ENCODE results near the gene PCDHGB3.

The PCDHGB3 gene

DNA sequence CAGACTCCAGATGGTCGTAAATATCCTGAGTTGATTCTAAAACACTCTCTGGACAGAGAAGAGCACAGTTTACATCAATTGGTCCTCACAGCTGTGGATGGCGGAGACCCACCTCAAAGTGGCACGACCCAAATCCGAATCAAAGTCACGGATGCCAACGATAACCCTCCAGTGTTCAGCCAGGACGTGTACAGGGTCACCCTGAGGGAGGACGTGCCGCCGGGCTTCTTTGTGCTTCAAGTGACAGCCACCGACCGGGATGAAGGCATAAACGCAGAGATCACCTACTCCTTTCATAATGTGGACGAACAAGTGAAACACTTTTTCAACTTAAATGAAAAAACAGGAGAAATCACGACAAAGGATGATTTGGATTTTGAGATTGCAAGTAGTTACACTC, 9.4 kb upstream of the PCDHGB3 start:
- TF ChIP-seq FOXP2 (optimal IDR thresholded peaks at IDR 0.05; ENCODE audit: borderline replicate concordance, extremely low read depth, extremely low read length, insufficient read depth): no peak
- TF ChIP-seq, protein P1, sequence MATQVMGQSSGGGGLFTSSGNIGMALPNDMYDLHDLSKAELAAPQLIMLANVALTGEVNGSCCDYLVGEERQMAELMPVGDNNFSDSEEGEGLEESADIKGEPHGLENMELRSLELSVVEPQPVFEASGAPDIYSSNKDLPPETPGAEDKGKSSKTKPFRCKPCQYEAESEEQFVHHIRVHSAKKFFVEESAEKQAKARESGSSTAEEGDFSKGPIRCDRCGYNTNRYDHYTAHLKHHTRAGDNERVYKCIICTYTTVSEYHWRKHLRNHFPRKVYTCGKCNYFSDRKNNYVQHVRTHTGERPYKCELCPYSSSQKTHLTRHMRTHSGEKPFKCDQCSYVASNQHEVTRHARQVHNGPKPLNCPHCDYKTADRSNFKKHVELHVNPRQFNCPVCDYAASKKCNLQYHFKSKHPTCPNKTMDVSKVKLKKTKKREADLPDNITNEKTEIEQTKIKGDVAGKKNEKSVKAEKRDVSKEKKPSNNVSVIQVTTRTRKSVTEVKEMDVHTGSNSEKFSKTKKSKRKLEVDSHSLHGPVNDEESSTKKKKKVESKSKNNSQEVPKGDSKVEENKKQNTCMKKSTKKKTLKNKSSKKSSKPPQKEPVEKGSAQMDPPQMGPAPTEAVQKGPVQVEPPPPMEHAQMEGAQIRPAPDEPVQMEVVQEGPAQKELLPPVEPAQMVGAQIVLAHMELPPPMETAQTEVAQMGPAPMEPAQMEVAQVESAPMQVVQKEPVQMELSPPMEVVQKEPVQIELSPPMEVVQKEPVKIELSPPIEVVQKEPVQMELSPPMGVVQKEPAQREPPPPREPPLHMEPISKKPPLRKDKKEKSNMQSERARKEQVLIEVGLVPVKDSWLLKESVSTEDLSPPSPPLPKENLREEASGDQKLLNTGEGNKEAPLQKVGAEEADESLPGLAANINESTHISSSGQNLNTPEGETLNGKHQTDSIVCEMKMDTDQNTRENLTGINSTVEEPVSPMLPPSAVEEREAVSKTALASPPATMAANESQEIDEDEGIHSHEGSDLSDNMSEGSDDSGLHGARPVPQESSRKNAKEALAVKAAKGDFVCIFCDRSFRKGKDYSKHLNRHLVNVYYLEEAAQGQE (IDR thresholded peaks at IDR 0.05; ENCODE audit: insufficient read depth in 1 of 2, low read depth in 2 of 2, low read length in 2 of 2): no peak
- TF ChIP-seq TAF1 (IDR thresholded peaks at IDR 0.05; ENCODE audit: borderline replicate concordance, insufficient read depth, low read length): no peak
- TF ChIP-seq SIN3A (IDR thresholded peaks at IDR 0.05; ENCODE audit: borderline replicate concordance, insufficient read depth, low read length): no peak
- no peak for TF ChIP-seq POLR2AphosphoS5 (IDR thresholded peaks at IDR 0.05; ENCODE audit: low read depth, low read length)

DNA sequence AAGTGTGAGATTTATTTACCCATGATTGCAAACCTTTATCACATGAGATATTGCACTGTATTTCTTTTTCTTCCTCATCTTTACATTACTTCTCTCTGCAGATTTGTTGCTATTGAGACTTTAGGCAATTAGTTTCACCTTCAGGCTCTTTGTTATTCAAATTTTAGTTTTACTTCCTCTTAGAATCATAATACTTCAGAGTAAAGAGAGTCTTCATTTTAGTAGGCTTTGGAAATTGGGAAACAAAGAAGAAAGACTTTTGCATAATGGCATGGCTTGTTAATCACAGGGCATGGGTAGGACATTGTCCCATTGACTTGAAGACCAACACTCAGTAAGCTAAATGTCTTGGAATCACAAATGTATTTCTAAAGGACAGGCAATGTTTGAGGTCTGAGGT, 7.3 kb upstream of the PCDHGB3 start:
- TF ChIP-seq FOXP2 (optimal IDR thresholded peaks at IDR 0.05; ENCODE audit: borderline replicate concordance, extremely low read depth, extremely low read length, insufficient read depth) (no peak), SIN3A (IDR thresholded peaks at IDR 0.05; ENCODE audit: borderline replicate concordance, insufficient read depth, low read length) (no peak), TAF1 (IDR thresholded peaks at IDR 0.05; ENCODE audit: borderline replicate concordance, insufficient read depth, low read length) (no peak), POLR2AphosphoS5 (IDR thresholded peaks at IDR 0.05; ENCODE audit: low read depth, low read length) (no peak)
- TF ChIP-seq, protein P1 (IDR thresholded peaks at IDR 0.05; ENCODE audit: insufficient read depth in 1 of 2, low read depth in 2 of 2, low read length in 2 of 2): no peak

DNA sequence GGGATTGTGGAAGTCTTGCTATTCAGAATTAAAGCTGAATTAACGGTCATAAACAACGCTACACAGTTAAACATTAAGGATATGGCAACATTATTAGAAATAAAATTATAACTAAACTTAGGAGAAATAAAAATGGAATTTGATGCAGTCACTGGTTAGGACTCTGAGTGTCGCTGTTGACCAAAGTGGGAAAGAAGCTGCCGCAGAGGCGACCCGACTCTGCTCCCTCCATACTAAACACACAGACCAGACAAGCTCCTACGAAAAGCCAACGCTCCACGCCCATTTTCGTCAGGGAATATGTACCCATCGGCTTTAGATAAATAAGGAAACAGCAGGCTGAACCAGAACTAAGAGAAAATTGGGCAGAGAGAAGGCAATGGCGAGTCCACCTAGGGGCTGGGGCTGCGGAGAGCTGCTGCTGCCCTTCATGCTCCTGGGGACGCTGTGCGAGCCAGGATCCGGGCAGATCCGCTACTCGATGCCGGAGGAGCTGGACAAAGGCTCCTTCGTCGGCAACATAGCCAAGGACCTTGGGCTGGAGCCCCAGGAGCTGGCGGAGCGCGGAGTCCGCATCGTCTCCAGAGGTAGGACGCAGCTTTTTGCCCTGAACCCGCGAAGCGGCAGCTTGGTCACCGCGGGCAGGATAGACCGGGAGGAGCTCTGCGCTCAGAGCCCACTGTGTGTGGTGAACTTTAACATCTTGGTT, 5.9 kb upstream of the PCDHGB3 start, which contains the start of gene PCDHGA5:
PCDHGA5 (plus strand) TSS at position 211 of the 709 bp plus-strand sequence; CDS start at position 380, 169 bp downstream.
- TF ChIP-seq POLR2AphosphoS5 (IDR thresholded peaks at IDR 0.05; ENCODE audit: low read depth, low read length): no peak
- TF ChIP-seq, protein P1 (IDR thresholded peaks at IDR 0.05; ENCODE audit: insufficient read depth in 1 of 2, low read depth in 2 of 2, low read length in 2 of 2): no peak
- TF ChIP-seq TAF1 (IDR thresholded peaks at IDR 0.05; ENCODE audit: borderline replicate concordance, insufficient read depth, low read length): no peak
- no peak for TF ChIP-seq FOXP2 (optimal IDR thresholded peaks at IDR 0.05; ENCODE audit: borderline replicate concordance, extremely low read depth, extremely low read length, insufficient read depth)
- no peak for TF ChIP-seq SIN3A (IDR thresholded peaks at IDR 0.05; ENCODE audit: borderline replicate concordance, insufficient read depth, low read length)

DNA sequence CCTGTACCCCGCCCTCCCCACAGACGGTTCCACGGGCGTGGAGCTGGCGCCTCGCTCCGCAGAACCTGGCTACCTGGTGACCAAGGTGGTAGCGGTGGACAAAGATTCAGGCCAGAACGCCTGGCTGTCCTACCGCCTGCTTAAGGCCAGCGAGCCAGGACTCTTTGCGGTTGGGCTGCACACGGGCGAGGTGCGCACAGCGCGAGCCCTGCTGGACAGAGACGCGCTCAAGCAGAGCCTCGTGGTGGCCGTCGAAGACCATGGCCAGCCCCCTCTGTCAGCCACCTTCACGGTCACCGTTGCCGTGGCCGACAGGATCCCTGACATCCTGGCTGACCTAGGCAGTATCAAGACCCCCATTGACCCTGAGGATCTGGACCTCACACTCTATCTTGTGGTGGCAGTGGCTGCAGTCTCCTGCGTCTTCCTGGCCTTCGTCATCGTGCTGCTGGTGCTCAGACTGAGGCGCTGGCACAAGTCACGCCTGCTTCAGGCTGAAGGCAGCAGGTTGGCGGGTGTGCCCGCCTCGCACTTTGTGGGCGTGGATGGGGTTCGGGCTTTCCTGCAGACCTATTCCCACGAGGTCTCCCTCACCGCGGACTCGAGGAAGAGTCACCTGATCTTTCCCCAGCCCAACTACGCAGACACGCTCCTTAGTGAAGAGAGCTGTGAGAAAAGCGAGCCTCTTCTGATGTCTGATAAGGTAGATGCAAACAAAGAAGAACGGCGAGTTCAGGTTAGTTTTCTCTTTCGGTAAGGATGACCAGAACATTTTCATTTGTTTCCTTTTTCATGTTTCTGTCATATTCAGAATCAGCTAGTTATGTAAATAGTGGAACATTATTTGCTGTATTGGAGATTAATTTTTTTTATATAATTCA, 3.8 kb upstream of the PCDHGB3 start:
- no peak for TF ChIP-seq FOXP2 (optimal IDR thresholded peaks at IDR 0.05; ENCODE audit: borderline replicate concordance, extremely low read depth, extremely low read length, insufficient read depth)
- TF ChIP-seq, protein P1 (IDR thresholded peaks at IDR 0.05; ENCODE audit: insufficient read depth in 1 of 2, low read depth in 2 of 2, low read length in 2 of 2): no peak
- TF ChIP-seq POLR2AphosphoS5 (IDR thresholded peaks at IDR 0.05; ENCODE audit: low read depth, low read length): no peak
- TF ChIP-seq TAF1 (IDR thresholded peaks at IDR 0.05; ENCODE audit: borderline replicate concordance, insufficient read depth, low read length): no peak
- TF ChIP-seq SIN3A (IDR thresholded peaks at IDR 0.05; ENCODE audit: borderline replicate concordance, insufficient read depth, low read length): no peak

Data from PFSK-1 (cell line).